ENCODE measurements around the gene AGTPBP1.
"Not testable (repeated sequence)": the region's sequence is repeated elsewhere in the genome, so short reads cannot be mapped to it uniquely, and the experiment has no call there.

AGTPBP1 gene

DNA sequence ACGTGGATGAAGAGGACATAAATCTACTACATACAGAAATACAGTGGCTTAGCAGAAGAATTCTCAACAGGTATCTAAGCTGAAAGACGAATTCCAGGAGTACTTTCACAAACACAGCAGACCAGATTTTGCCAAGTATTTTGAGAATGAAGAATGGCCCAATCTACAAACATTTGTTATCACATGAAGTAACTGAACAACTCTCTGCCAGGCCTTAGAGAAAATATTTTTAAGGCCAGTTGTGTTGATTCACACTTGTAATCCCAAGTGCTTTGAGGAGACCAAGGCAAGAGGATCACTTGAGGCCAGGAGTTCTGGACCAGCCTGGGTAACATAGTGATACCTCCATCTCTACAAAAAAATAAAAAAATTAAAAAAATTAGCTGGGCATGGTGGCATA, 14.3 kb downstream of the AGTPBP1 start:
- Histone ChIP-seq H3K27ac (peak overlapping the region; percentile 88), H3K9me3 (no peaks in the 10 kb centered on the region), H3K27me3 (no peaks in the 10 kb centered on the region), H3K4me3 (ENCODE audit: low read depth in 1 of 2, low read length in 1 of 2) (no peak overlapping the region), H3K36me3 (peaks cover 11% of the 10 kb centered on the region), H3K4me1 (ENCODE audit: control insufficient read depth in 1 of 2, insufficient read depth in 1 of 2, low read depth in 1 of 2, low read length in 1 of 2) (peaks cover 78 to 86% of the 10 kb centered on the region in 2 experiments)
- TF ChIP-seq, protein P1, sequence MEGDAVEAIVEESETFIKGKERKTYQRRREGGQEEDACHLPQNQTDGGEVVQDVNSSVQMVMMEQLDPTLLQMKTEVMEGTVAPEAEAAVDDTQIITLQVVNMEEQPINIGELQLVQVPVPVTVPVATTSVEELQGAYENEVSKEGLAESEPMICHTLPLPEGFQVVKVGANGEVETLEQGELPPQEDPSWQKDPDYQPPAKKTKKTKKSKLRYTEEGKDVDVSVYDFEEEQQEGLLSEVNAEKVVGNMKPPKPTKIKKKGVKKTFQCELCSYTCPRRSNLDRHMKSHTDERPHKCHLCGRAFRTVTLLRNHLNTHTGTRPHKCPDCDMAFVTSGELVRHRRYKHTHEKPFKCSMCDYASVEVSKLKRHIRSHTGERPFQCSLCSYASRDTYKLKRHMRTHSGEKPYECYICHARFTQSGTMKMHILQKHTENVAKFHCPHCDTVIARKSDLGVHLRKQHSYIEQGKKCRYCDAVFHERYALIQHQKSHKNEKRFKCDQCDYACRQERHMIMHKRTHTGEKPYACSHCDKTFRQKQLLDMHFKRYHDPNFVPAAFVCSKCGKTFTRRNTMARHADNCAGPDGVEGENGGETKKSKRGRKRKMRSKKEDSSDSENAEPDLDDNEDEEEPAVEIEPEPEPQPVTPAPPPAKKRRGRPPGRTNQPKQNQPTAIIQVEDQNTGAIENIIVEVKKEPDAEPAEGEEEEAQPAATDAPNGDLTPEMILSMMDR (IDR thresholded peaks at IDR 0.05): no peak

DNA sequence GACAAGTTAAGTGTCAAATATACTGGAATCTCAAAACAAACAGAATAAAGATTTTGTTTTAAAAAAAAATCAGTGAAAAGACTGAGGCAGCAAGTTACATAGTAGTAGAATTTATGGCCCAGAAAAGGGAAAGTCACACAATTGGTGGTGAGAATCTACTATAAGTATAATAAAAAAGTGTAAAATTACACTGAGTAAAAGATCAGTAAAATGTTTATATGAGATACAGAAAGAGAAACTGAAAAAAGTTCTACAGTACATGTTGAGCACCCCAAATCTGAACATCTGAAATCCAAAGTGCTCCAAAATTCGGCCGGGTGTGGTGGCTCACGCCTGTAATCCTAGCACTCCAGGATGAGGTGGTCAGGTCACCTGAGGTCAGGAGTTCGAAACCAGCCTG, 15.0 kb downstream of the AGTPBP1 start:
- H3K4me3 ChIP-seq (ENCODE audit: low read depth in 1 of 2, low read length in 1 of 2): no peak overlapping the region

DNA sequence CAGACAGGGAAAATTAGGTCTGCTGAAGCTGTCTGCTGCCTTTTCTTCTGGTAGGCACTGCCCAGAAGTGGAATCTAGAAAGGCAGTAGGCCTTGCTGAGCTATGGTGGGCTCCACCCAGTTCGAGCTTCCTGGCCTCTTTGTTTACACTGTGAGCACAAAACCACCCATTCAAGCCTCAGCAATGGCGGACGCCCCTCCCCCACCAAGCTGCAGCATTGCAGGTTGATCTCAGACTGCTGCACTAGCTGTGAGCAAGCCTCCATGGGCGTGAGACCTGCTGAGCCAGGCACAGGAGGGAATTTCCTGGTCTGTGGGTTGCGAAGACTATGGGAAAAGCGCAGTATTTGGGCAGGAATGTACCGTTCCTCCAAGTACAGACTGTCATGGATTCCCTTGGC, 18.5 kb downstream of the AGTPBP1 start:
- Histone ChIP-seq H3K27ac (peak overlapping the region; percentile 44), H3K27me3 (no peaks in the 10 kb centered on the region), H3K9me3 (no peaks in the 10 kb centered on the region), H3K4me3 (ENCODE audit: low read depth in 1 of 2, low read length in 1 of 2) (no peak overlapping the region), H3K4me1 (ENCODE audit: control insufficient read depth in 1 of 2, insufficient read depth in 1 of 2, low read depth in 1 of 2, low read length in 1 of 2) (peaks cover 40 to 59% of the 10 kb centered on the region in 2 experiments), H3K36me3 (peaks cover 13% of the 10 kb centered on the region)
- TF ChIP-seq, protein P1 (IDR thresholded peaks at IDR 0.05): no peak

More for the DNA sequence above, 15.0 kb downstream of the AGTPBP1 start:
- H3K36me3 ChIP-seq: peaks cover 13% of the 10 kb centered on the region
- no peaks in the 10 kb centered on the region for H3K27me3 ChIP-seq
- peak overlapping the region; percentile 88 for H3K27ac ChIP-seq
- TF ChIP-seq, protein P1 (IDR thresholded peaks at IDR 0.05): no peak
- no peaks in the 10 kb centered on the region for H3K9me3 ChIP-seq
- peaks cover 71 to 78% of the 10 kb centered on the region in 2 experiments for H3K4me1 ChIP-seq (ENCODE audit: control insufficient read depth in 1 of 2, insufficient read depth in 1 of 2, low read depth in 1 of 2, low read length in 1 of 2)

DNA sequence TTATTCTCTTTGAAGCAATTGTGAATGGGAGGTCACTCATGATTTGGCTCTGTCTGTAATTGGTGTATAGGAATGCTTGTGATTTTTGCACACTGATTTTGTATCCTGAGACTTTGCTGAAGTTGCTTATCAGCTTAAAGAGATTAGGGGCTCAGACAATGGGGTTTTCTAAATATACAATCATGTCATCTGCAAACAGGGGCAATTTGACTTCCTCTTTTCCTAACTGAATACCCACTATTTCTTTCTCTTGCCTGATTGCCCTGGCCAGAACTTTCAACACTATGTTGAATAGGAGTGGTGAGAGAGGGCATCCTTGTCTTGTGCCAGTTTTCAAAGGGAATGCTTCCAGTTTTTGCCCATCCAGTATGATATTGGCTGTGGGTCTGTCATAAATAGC, 22.3 kb downstream of the AGTPBP1 start:
- H3K27ac ChIP-seq: peak overlapping the region; percentile 89
- H3K4me3 ChIP-seq (ENCODE audit: low read depth in 1 of 2, low read length in 1 of 2); H3K9me3 ChIP-seq; H3K27me3 ChIP-seq: not testable (repeated sequence)
- H3K4me1 ChIP-seq (ENCODE audit: control insufficient read depth in 1 of 2, insufficient read depth in 1 of 2, low read depth in 1 of 2, low read length in 1 of 2): peaks cover 40 to 61% of the 10 kb centered on the region in 2 experiments
- H3K36me3 ChIP-seq: peaks cover 13% of the 10 kb centered on the region

DNA sequence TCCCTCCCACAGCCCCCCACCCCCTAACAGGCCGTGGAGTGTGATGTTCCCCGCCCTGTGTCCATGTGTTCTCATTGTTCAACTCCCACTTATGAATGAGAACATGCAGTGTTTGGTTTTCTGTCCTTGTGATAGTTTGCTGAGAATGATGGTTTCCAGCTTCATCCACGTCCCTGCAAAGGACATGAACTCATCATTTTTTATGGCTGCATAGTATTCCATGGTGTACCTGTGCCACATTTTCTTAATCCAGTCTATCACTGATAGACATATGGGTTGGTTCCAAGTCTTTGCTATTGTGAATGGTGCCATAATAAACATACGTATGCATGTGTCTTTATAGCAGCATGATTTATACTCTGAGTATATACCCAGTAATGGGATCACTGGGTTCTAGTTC, 23.9 kb downstream of the AGTPBP1 start:
- Histone ChIP-seq H3K27ac (peak overlapping the region; percentile 89), H3K4me1 (ENCODE audit: control insufficient read depth in 1 of 2, insufficient read depth in 1 of 2, low read depth in 1 of 2, low read length in 1 of 2) (peaks cover 47 to 70% of the 10 kb centered on the region in 2 experiments)
- not testable (repeated sequence) for H3K36me3 ChIP-seq; H3K27me3 ChIP-seq; H3K4me3 ChIP-seq (ENCODE audit: low read depth in 1 of 2, low read length in 1 of 2); H3K9me3 ChIP-seq

DNA sequence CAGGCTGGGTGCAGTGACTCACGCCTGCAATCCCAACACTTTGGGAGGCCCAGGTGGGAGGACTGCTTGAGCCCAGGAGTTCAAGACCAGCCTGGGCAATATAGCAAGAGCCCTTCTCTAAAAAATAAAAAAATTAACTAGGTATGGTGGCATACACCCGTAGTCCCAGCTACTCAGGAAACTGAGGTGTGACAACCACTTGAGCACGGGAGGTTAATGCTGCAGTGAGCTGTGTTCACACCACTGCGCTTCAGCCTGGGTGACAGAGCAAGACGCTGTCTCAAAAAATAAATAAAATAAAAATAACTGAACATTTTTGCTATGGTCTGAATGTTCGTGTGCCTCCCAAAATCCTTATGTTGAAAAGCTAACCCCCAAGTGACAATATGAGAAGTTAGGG, 24.5 kb downstream of the AGTPBP1 start:
- Histone ChIP-seq H3K36me3 (peaks cover under 1% of the 10 kb centered on the region), H3K27ac (peak overlapping the region; percentile 89), H3K4me1 (ENCODE audit: control insufficient read depth in 1 of 2, insufficient read depth in 1 of 2, low read depth in 1 of 2, low read length in 1 of 2) (peaks cover 51 to 73% of the 10 kb centered on the region in 2 experiments), H3K9me3 (no peaks in the 10 kb centered on the region), H3K27me3 (no peaks in the 10 kb centered on the region), H3K4me3 (ENCODE audit: low read depth in 1 of 2, low read length in 1 of 2) (no peak overlapping the region)
- TF ChIP-seq, protein P1 (IDR thresholded peaks at IDR 0.05): no peak
